ENCODE data around the gene KRTAP10-5.

DNA sequence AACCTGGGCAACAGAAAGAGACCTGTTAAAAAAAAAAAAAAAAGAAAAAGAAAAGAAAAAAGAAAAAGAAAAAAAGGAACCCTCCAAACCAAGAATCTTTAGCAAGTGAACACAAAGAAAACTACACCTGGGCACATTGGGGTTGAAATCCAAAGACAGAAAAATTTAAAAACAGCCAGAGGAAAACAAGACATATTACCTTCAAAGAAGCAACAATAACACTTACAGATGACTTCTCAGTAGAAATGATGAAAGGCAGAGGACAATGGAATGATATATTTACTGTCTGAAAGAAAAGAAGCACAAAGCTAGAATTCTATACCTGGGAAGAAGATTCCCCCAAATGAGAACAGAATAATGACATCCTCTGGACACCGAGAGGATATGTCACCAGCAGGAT lies 37.7 kb downstream of the KRTAP10-5 start:
- TF ChIP-seq FOXJ2 (tag; IDR thresholded peaks at IDR 0.05) (no peak), FOXP1 (CRISPR knock-in tag; IDR thresholded peaks at IDR 0.05) (no peak), NR2F6 (CRISPR knock-in tag; IDR thresholded peaks at IDR 0.05) (no peak), POLR2AphosphoS5 (IDR thresholded peaks at IDR 0.05; ENCODE audit: control insufficient read depth, insufficient read depth, low read depth, low read length) (no peak), MTA1 (IDR thresholded peaks at IDR 0.05; ENCODE audit: borderline replicate concordance) (no peak), RFX5 (IDR thresholded peaks at IDR 0.05; ENCODE audit: low read depth, low read length) (no peak), EZH2 (IDR thresholded peaks at IDR 0.05; ENCODE audit: borderline replicate concordance, low read depth, low read length) (no peak), PREB (CRISPR knock-in tag; IDR thresholded peaks at IDR 0.05) (no peak)
